Prostate gland (tissue), 2 donors: ENCODE measurements around the gene UBE2E2.

Experiments used
- CTCF ChIP-seq, 4 experiments: fragments of 200-600 bp in 2 of 4; fragments of 450-650 bp in 2 of 4; sonication (generic) in 2 of 4; IDR thresholded peaks; 1 replicate in 3 of 4; 2 replicates in 1 of 4; pipeline ENCODE4 v1.5.1; 2016 to 2019; ENCODE audit warnings: antibody characterized with exemption in 4 of 4, mild to moderate bottlenecking in 2 of 4, moderate library complexity in 2 of 4
- POLR2A ChIP-seq: fragments of 450-650 bp; IDR thresholded peaks from one replicate; pipeline ENCODE4 v1.6.1; 2016; ENCODE audit warnings: antibody characterized with exemption, mild to moderate bottlenecking
- POLR2AphosphoS5 ChIP-seq: sonication (generic); formaldehyde crosslinking; IDR thresholded peaks from one replicate; pipeline ENCODE4 v1.6.1; 2017; ENCODE audit warnings: antibody characterized with exemption

GRCh38 chr3:23527326-23527725 lies 324.2 kb downstream of the UBE2E2 start:
- no peak for TF ChIP-seq CTCF (IDR thresholded peaks at IDR 0.05)
- TF ChIP-seq POLR2A, result no peak
- no peak for TF ChIP-seq POLR2AphosphoS5
